ENCODE measurements around the gene TMEM82. TPM values are rescaled to one million over a fixed set of nuclear protein-coding genes. Genes with fewer than 3 reads are reported as not detected.
"Not testable (repeated sequence)": the region's sequence is repeated elsewhere in the genome, so short reads cannot be mapped to it uniquely, and the experiment has no call there.

Gene TMEM82
- total RNA-seq, result not detected

DNA sequence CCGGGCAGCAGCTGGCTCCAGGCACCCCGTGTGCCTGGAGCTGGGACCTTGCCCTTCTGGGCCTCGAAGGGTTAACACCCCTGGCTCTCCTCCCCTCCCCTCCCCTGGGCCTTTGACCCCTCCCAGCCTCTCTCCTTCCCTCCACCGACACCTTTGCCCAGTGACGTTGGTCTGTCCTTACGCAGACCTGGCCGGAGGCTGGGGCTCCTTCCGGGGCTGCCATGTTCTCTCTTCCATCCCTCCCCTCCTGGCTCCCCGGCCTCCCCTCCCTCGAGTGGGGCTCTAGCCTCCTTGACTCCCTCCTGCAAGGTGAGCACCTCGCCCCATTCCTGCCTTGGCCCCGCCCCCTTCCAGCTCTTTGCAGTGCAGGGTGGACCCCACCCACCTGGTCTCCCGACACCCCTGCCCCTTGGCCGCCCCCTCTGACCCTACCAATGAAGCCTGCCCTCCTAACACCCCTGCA lies at the start of gene TMEM82:
TMEM82 (plus strand) TSS at position 161 of the 463 bp plus-strand sequence; CDS start at position 222, 61 bp downstream.
- no peak within 1 kb of the TSS for H3K4me3 Mint-ChIP-seq
- no peak for ATAC-seq
- peaks cover 3% of the 10 kb centered on the region for H3K4me1 Mint-ChIP-seq (ENCODE audit: low read depth)

DNA sequence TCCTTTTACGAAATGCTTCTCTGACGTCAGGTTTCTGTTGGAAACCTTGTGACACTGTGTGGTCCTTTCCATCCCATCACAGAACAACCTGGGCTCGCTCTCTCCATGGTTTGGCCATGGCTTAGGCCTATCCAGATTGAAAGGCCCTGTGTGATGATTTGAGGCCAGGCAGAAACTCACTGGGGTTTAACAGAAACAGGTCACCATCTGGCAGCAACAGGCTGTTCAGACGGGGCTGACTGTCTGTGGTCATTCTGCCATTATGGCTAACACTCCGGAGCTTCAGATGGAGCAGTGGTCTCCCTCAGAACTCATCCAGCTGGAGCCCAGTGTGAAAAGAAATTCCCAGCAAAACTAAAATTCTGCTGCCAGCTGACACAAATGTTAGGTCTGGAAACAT lies 48.9 kb upstream of the TMEM82 start:
- H3K9me3 Mint-ChIP-seq, result no peaks in the 10 kb centered on the region
- H3K27me3 Mint-ChIP-seq (ENCODE audit: low read depth), result no peaks in the 10 kb centered on the region

More for the DNA sequence above, at the start of gene TMEM82:
- Mint-ChIP-seq H3K36me3 (ENCODE audit: insufficient read depth) (no peaks in the 10 kb centered on the region), H3K27me3 (ENCODE audit: low read depth) (no peaks in the 10 kb centered on the region), H3K9me3 (no peaks in the 10 kb centered on the region)
- no peak for DNase-seq

GRCh38 chr1:15696956-15697521 lies 45.3 kb upstream of the TMEM82 start:
- peaks cover 38% of the 10 kb centered on the region for H3K4me1 Mint-ChIP-seq (ENCODE audit: low read depth)
- ATAC-seq (peak; percentile 91), DNase-seq (peak; percentile 10)
- H3K9me3 Mint-ChIP-seq, result no peaks in the 10 kb centered on the region
- peak overlapping the region; percentile 79 for H3K4me3 Mint-ChIP-seq
- H3K27me3 Mint-ChIP-seq (ENCODE audit: low read depth), result no peaks in the 10 kb centered on the region
- peaks cover 6% of the 10 kb centered on the region for H3K36me3 Mint-ChIP-seq (ENCODE audit: insufficient read depth)

More for the DNA sequence above, 48.9 kb upstream of the TMEM82 start:
- Mint-ChIP-seq H3K4me1 (ENCODE audit: low read depth) (peaks cover 41% of the 10 kb centered on the region), H3K4me3 (no peak overlapping the region), H3K36me3 (ENCODE audit: insufficient read depth) (peaks cover 3% of the 10 kb centered on the region)
- ATAC-seq (no peak), DNase-seq (no peak)

GRCh38 chr1:15698201-15698600 lies 44.1 kb upstream of the TMEM82 start:
- Mint-ChIP-seq H3K9me3 (no peaks in the 10 kb centered on the region), H3K4me3 (no peak overlapping the region), H3K4me1 (ENCODE audit: low read depth) (peaks cover 34% of the 10 kb centered on the region), H3K27me3 (ENCODE audit: low read depth) (no peaks in the 10 kb centered on the region), H3K36me3 (ENCODE audit: insufficient read depth) (peaks cover 6% of the 10 kb centered on the region)
- no peak for DNase-seq
- no peak for ATAC-seq

DNA sequence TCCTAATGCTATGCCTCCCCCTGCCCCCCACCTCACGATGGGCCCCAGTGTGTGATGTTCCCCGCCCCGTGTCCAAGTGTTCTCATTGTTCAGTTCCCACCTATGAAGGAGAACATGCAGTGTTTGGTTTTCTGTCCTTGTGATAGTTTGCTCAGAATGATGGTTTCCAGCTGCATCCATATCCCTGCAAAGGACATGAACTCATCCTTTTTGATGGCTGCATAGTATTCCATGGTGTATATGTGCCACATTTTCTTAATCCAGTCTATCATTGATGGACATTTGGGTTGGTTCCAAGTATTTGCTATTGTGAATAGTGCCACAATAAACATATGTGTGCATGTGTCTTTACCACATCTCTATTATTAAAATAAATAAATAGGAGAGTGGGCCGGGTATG lies 43.0 kb upstream of the TMEM82 start:
- peaks cover 35% of the 10 kb centered on the region for H3K4me1 Mint-ChIP-seq (ENCODE audit: low read depth)
- not testable (repeated sequence) for ATAC-seq

GRCh38 chr1:15700508-15700907 lies 41.8 kb upstream of the TMEM82 start:
- H3K27me3 Mint-ChIP-seq (ENCODE audit: low read depth), result no peaks in the 10 kb centered on the region
- ATAC-seq (no peak), DNase-seq (no peak)
- H3K4me1 Mint-ChIP-seq (ENCODE audit: low read depth), result peaks cover 30% of the 10 kb centered on the region
- H3K36me3 Mint-ChIP-seq (ENCODE audit: insufficient read depth), result peaks cover 6% of the 10 kb centered on the region
- no peak overlapping the region for H3K4me3 Mint-ChIP-seq
- H3K9me3 Mint-ChIP-seq, result no peaks in the 10 kb centered on the region

More for the DNA sequence above, 43.0 kb upstream of the TMEM82 start:
- not testable (repeated sequence) for H3K36me3 Mint-ChIP-seq (ENCODE audit: insufficient read depth); DNase-seq; H3K4me3 Mint-ChIP-seq; H3K27me3 Mint-ChIP-seq (ENCODE audit: low read depth); H3K9me3 Mint-ChIP-seq

GRCh38 chr1:15701784-15702183 lies 40.5 kb upstream of the TMEM82 start:
- no peak for ATAC-seq
- peaks cover 26% of the 10 kb centered on the region for H3K4me1 Mint-ChIP-seq (ENCODE audit: low read depth)

DNA sequence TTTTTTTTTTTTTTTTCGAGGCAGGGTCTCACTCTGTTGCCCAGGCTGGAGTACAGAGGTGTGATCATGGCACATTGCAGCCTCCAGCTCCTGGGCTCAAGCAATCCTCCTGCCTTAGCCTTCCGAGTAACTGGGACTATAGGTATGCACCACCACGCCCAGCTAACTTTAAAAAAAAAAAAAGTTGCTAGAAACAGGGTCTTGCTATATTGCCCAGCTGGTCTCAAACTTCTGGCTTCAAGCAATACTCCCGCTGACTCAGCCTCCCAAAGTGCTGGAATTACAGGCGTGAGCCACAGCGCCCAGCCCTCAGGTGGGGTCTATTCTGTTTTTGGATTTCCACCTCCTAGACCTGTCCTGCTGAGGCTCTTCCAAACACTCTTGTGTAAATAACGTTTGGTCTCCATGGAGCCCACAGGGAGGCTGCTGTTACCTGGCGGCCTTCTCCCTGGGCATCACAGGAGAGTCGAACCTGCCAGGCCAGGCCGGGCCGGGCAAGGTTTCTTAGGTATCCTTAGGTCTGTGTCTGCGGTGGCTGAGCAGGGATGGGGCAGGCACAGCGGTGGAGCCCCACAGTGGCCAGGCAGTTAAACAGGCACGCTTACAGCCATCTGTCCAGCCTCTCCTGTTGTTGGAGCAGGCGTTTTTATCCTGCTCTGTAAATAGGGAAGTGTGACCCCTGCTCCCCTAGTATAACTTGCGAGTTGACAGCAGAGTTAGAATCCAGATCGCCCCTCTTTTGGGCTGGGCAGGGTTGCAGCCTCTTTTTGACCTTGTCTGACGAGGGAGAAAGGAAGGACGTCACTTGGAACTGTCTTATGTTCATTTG lies 39.4 kb upstream of the TMEM82 start:
- Mint-ChIP-seq H3K9me3 (no peaks in the 10 kb centered on the region), H3K27me3 (ENCODE audit: low read depth) (no peaks in the 10 kb centered on the region), H3K36me3 (ENCODE audit: insufficient read depth) (peaks cover 7% of the 10 kb centered on the region), H3K4me3 (no peak overlapping the region), H3K4me1 (ENCODE audit: low read depth) (peaks cover 15% of the 10 kb centered on the region)
- ATAC-seq (no peak), DNase-seq (no peak)

More at GRCh38 chr1:15701784-15702183, 40.5 kb upstream of the TMEM82 start:
- Mint-ChIP-seq H3K4me3 (no peak overlapping the region), H3K36me3 (ENCODE audit: insufficient read depth) (peaks cover 7% of the 10 kb centered on the region), H3K27me3 (ENCODE audit: low read depth) (no peaks in the 10 kb centered on the region), H3K9me3 (no peaks in the 10 kb centered on the region)
- DNase-seq, result no peak

- no peak for ATAC-seq
- Mint-ChIP-seq H3K4me3 (no peak overlapping the region), H3K36me3 (ENCODE audit: insufficient read depth) (peaks cover 7% of the 10 kb centered on the region), H3K9me3 (no peaks in the 10 kb centered on the region), H3K4me1 (ENCODE audit: low read depth) (peaks cover 13% of the 10 kb centered on the region), H3K27me3 (ENCODE audit: low read depth) (no peaks in the 10 kb centered on the region)
- no peak for DNase-seq
Measured at GRCh38 chr1:15703562-15703961, 38.7 kb upstream of the TMEM82 start.

DNA sequence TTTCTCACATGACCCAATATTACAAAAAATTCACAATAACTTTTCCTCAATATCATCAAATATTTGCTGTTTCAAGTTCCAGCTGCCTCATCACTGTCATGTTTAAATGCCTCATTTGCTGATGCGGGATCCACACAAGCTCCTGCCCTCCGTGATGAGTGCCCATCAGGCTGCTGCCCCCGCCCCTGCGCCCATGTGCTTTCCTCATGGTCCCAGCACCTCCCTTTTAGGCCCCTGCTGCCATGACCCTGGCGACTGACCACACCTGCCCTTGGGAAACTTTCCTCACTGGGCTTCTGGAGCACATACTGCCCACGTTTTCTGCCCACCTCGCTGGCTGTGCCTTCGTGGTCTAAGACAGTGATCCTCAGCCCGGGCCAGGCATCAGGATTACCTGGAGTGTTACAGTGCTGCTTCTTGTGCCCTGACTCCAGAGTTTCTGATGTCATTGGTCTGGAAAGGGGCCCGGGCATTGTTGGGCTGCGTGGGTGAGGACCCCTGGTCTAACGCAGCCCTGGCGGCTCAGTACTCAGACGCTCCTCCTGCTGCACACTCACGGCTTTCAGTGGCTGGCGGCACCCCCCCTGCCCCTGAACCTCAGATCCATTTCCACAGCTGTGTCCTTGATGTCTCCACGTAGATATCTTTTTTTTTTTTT lies 37.6 kb upstream of the TMEM82 start:
- no peaks in the 10 kb centered on the region for H3K27me3 Mint-ChIP-seq (ENCODE audit: low read depth)
- ATAC-seq (no peak), DNase-seq (no peak)
- no peaks in the 10 kb centered on the region for H3K9me3 Mint-ChIP-seq
- H3K4me3 Mint-ChIP-seq, result no peak overlapping the region
- peaks cover 13% of the 10 kb centered on the region for H3K4me1 Mint-ChIP-seq (ENCODE audit: low read depth)
- H3K36me3 Mint-ChIP-seq (ENCODE audit: insufficient read depth), result peaks cover 4% of the 10 kb centered on the region

DNA sequence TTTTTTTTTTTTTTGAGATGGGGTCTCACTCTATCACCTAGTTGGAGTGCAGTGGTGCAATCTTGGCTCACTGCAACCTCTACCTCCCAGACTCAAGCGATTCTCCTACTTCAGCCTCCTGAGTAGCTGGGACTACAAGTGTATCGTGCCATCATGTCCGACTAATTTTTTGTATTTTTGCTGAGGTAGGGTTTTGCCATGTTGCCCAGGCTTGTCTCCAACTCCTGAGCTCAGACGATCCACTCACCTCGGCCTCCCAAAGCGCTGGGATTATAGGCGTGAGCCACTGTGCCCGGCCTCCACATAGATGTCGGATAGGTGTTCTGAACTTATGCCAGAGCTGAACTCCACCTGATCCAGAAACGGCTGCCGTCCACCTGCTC lies 37.1 kb upstream of the TMEM82 start:
- ATAC-seq (no peak), DNase-seq (no peak)
- Mint-ChIP-seq H3K36me3 (ENCODE audit: insufficient read depth) (peaks cover 4% of the 10 kb centered on the region), H3K27me3 (ENCODE audit: low read depth) (no peaks in the 10 kb centered on the region), H3K9me3 (no peaks in the 10 kb centered on the region), H3K4me3 (no peak overlapping the region), H3K4me1 (ENCODE audit: low read depth) (peaks cover 13% of the 10 kb centered on the region)

DNA sequence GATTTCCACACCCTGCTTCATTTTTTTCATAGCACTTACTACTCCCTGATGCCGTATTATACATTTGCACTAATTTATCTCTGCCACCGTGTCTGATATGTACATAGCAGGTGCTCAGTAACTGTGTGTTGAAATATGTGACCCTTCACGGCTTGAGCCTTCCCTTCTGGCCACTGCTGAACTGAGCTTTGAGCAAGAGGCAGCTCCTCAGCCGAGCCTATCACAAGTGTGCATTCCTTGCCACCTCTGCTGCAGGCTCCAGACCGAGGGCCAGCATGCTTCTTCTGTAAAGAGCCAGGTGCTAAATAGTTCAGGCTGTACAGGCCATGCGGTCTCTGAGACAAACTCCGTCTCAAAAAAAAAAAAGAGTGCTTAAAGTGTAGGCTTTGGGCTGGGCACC lies 35.5 kb upstream of the TMEM82 start:
- H3K4me1 Mint-ChIP-seq (ENCODE audit: low read depth), result peaks cover 9% of the 10 kb centered on the region
- DNase-seq (no peak), ATAC-seq (no peak)
- no peak overlapping the region for H3K4me3 Mint-ChIP-seq
- H3K9me3 Mint-ChIP-seq, result no peaks in the 10 kb centered on the region
- peaks cover 4% of the 10 kb centered on the region for H3K36me3 Mint-ChIP-seq (ENCODE audit: insufficient read depth)
- H3K27me3 Mint-ChIP-seq (ENCODE audit: low read depth), result no peaks in the 10 kb centered on the region

GRCh38 chr1:15707239-15707925 lies 34.9 kb upstream of the TMEM82 start:
- no peaks in the 10 kb centered on the region for H3K9me3 Mint-ChIP-seq
- no peaks in the 10 kb centered on the region for H3K27me3 Mint-ChIP-seq (ENCODE audit: low read depth)
- ATAC-seq (no peak), DNase-seq (no peak)
- H3K36me3 Mint-ChIP-seq (ENCODE audit: insufficient read depth), result peaks cover 4% of the 10 kb centered on the region
- H3K4me3 Mint-ChIP-seq, result no peak overlapping the region
- H3K4me1 Mint-ChIP-seq (ENCODE audit: low read depth), result peaks cover 8% of the 10 kb centered on the region

DNA sequence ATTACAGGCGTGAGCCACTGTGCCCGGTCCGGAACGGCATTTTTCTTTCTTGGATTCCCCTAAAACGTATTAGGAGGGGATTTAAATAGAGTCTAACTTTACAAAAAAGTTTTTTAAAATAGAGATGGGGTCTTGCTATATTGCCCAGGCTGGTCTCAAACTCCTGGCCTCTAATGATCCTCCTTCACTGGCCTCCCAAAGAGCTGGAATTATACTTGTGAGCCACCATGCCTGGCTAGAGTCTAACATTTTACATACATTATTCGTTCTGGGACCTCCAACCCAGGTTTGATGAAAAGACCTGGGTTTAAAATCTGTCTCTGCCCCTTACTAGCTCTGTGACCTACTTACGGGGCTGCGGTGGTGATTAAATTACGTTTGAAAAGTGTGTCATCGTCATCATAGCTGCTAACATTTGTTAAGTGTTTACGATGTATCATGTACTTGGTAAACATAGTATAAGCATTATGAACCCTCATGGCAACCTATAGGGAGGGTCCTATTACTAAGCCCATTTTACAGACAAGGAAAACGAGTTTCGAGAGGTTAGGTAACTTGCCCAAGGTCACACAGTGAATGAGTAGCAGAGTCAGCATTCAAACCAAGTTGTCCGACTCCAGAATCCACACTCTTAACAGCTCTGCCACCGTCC lies 33.7 kb upstream of the TMEM82 start:
- no peak for ATAC-seq
- H3K36me3 Mint-ChIP-seq (ENCODE audit: insufficient read depth), result peaks cover 4% of the 10 kb centered on the region
- H3K4me1 Mint-ChIP-seq (ENCODE audit: low read depth), result peaks cover 4% of the 10 kb centered on the region

More for the DNA sequence above, 33.7 kb upstream of the TMEM82 start:
- no peaks in the 10 kb centered on the region for H3K9me3 Mint-ChIP-seq
- no peak overlapping the region for H3K4me3 Mint-ChIP-seq
- DNase-seq, result no peak
- H3K27me3 Mint-ChIP-seq (ENCODE audit: low read depth), result no peaks in the 10 kb centered on the region
